Loucy (cell line): ENCODE results near the gene GGA1.
A peak's percentile ranks its signal among the peaks of the same experiment; 100 is the strongest.

Experiments used
- H2AFZ ChIP-seq: fragments of 200-600 bp; sonication (generic); 2 replicates; pipeline ENCODE4 v1.6.0; 2016; ENCODE audit warnings: antibody characterized with exemption, mild to moderate bottlenecking, low read length, moderate library complexity
- H3F3A ChIP-seq: fragments of 200-600 bp; 2 replicates; pipeline ENCODE4 v1.6.0; 2016; ENCODE audit warnings: antibody characterized with exemption, low read depth, mild to moderate bottlenecking
- H3K27me3 ChIP-seq: fragments of 200-600 bp; sonication (generic); 2 replicates; pipeline ENCODE4 v1.6.1; 2014; ENCODE audit warnings: low read length, mild to moderate bottlenecking; ENCODE audit not compliant: insufficient read depth, poor library complexity, severe bottlenecking
- H3K36me3 ChIP-seq: fragments of 200-600 bp; sonication (generic); 2 replicates; pipeline ENCODE4 v1.6.1; 2016; ENCODE audit warnings: low read length; ENCODE audit not compliant: insufficient read depth
- H3K4me1 ChIP-seq: fragments of 200-600 bp; sonication (generic); 2 replicates; pipeline ENCODE4 v1.5.1; 2014; ENCODE audit warnings: low read length, mild to moderate bottlenecking; ENCODE audit not compliant: insufficient read depth, poor library complexity, severe bottlenecking
- H3K4me2 ChIP-seq: fragments of 200-600 bp; sonication (generic); 2 replicates; pipeline ENCODE4 v1.6.0; 2014; ENCODE audit warnings: antibody characterized with exemption, low read length, low read depth, mild to moderate bottlenecking; ENCODE audit not compliant: poor library complexity, severe bottlenecking
- H3K4me3 ChIP-seq: fragments of 200-600 bp; sonication (generic); 2 replicates; pipeline ENCODE4 v1.5.1; 2014; ENCODE audit warnings: low read length, mild to moderate bottlenecking, mixed read lengths; ENCODE audit not compliant: poor library complexity, severe bottlenecking
- H3K79me2 ChIP-seq: fragments of 200-600 bp; sonication (generic); 2 replicates; pipeline ENCODE4 v1.6.1; 2014; ENCODE audit warnings: low read length; ENCODE audit not compliant: insufficient read depth
- H3K9ac ChIP-seq: fragments of 200-600 bp; sonication (generic); 2 replicates; pipeline ENCODE4 v1.6.0; 2014; ENCODE audit warnings: mild to moderate bottlenecking, low read depth, low read length, moderate library complexity; ENCODE audit not compliant: poor library complexity, severe bottlenecking
- H3K9me2 ChIP-seq: fragments of 200-600 bp; sonication (generic); replicated peaks from 2 replicates; pipeline ENCODE4 v1.6.1; 2016; ENCODE audit warnings: low read depth, low read length, mixed read lengths
- H3K9me3 ChIP-seq: fragments of 200-600 bp; sonication (generic); 2 replicates; pipeline ENCODE4 v1.6.1; 2014; ENCODE audit warnings: mild to moderate bottlenecking, antibody characterized with exemption, low read length, low read depth; ENCODE audit not compliant: insufficient read depth
- H4K20me1 ChIP-seq: fragments of 200-600 bp; sonication (generic); 2 replicates; pipeline ENCODE4 v1.6.0; 2014; ENCODE audit warnings: antibody characterized with exemption, low read length, mild to moderate bottlenecking; ENCODE audit not compliant: insufficient read depth, poor library complexity, severe bottlenecking
- EZH2phosphoT487 ChIP-seq: fragments of 200-600 bp; IDR thresholded peaks from 2 replicates; pipeline ENCODE4 v1.6.1; 2018; ENCODE audit warnings: antibody characterized with exemption, mild to moderate bottlenecking, moderate library complexity, borderline replicate concordance
- TF ChIP-seq, protein P1 (sequence below): fragments of 200-600 bp; sonication (generic); conservative IDR thresholded peaks from 2 replicates; pipeline ENCODE4 v1.5.1; 2014; ENCODE audit warnings: mild to moderate bottlenecking, antibody characterized with exemption, low read length

The GGA1 gene

DNA sequence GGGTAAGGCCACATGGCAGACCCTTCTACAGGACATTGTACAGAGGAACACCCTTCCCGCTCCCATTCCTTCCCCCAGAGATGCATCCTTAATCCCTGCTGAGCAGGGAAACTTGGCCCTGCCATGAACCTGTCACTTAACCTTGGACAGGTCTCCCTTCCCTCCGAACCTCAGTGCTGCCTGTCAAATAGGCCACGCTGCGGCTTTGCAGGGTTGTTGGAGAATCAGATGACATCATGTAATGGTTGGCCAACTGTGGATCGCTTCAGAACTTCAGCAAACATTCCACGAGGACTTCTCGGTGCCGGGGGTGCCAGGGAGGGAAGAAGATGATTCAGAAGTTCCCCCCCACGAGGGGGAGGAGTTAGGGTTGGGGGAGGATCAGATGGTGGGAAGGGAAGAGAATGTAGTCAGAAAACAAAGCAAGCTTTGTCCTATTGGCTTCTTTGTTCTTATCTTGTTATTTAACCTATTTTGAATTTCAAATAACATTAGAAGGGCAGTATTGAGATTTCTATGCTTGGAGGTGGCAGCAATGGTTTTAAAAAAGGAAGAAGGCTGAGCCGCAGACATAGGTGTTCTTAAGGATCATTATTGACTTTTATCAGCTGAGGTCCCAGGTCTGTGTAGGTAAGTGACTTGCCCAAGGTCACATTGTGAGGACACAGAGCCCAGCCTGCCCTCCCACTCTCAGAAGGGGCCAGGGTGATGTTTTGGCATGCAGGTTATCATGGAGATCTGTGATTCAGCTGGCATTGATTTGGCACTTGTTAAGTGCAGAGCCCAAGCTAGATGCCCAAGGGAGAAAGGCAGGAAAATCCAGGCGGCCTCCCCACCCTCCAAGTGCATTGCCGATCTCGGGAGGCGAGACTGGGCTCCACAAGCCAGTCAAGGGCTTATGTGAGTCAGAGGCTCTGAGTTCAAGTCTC is 45.2 kb upstream of the GGA1 start:
- Histone ChIP-seq H3K9ac (no peak overlapping the region), H3K79me2 (no peaks in the 10 kb centered on the region), H3K4me2 (no peak overlapping the region), H3K4me1 (peaks cover 15% of the 10 kb centered on the region), H3K4me3 (no peak overlapping the region), H3K36me3 (no peaks in the 10 kb centered on the region), H4K20me1 (peaks cover 3% of the 10 kb centered on the region), H3K9me2 (no peaks in the 10 kb centered on the region), H2AFZ (no peak overlapping the region), H3K9me3 (no peaks in the 10 kb centered on the region), H3F3A (no peaks in the 10 kb centered on the region), H3K27me3 (peaks cover 33% of the 10 kb centered on the region)
- TF ChIP-seq, protein P1, sequence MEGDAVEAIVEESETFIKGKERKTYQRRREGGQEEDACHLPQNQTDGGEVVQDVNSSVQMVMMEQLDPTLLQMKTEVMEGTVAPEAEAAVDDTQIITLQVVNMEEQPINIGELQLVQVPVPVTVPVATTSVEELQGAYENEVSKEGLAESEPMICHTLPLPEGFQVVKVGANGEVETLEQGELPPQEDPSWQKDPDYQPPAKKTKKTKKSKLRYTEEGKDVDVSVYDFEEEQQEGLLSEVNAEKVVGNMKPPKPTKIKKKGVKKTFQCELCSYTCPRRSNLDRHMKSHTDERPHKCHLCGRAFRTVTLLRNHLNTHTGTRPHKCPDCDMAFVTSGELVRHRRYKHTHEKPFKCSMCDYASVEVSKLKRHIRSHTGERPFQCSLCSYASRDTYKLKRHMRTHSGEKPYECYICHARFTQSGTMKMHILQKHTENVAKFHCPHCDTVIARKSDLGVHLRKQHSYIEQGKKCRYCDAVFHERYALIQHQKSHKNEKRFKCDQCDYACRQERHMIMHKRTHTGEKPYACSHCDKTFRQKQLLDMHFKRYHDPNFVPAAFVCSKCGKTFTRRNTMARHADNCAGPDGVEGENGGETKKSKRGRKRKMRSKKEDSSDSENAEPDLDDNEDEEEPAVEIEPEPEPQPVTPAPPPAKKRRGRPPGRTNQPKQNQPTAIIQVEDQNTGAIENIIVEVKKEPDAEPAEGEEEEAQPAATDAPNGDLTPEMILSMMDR = no peak
- TF ChIP-seq EZH2phosphoT487 = no peak

GRCh38 chr22:37564111-37564711 is 44.4 kb upstream of the GGA1 start:
- Histone ChIP-seq H3K36me3 (no peaks in the 10 kb centered on the region), H4K20me1 (peaks cover 3% of the 10 kb centered on the region), H3K9me3 (no peaks in the 10 kb centered on the region), H3K4me3 (no peak overlapping the region), H3K79me2 (no peaks in the 10 kb centered on the region), H3F3A (no peaks in the 10 kb centered on the region), H3K4me2 (no peak overlapping the region), H2AFZ (no peak overlapping the region), H3K9ac (no peak overlapping the region), H3K4me1 (peaks cover 15% of the 10 kb centered on the region), H3K27me3 (peaks cover 41% of the 10 kb centered on the region), H3K9me2 (no peaks in the 10 kb centered on the region)
- TF ChIP-seq, protein P1 = peak; percentile 28
- TF ChIP-seq EZH2phosphoT487 = no peak

GRCh38 chr22:37565830-37566229 is 42.8 kb upstream of the GGA1 start:
- no peak for TF ChIP-seq EZH2phosphoT487
- TF ChIP-seq, protein P1 = no peak
- H3K4me3 ChIP-seq = peak overlapping the region; percentile 36
- peak overlapping the region; percentile 50 for H3K4me2 ChIP-seq
- no peaks in the 10 kb centered on the region for H3K9me2 ChIP-seq
- no peak overlapping the region for H2AFZ ChIP-seq
- H3F3A ChIP-seq = no peaks in the 10 kb centered on the region
- H3K79me2 ChIP-seq = no peaks in the 10 kb centered on the region
- peaks cover 3% of the 10 kb centered on the region for H4K20me1 ChIP-seq
- no peak overlapping the region for H3K9ac ChIP-seq
- H3K36me3 ChIP-seq = no peaks in the 10 kb centered on the region
- no peaks in the 10 kb centered on the region for H3K9me3 ChIP-seq
- H3K4me1 ChIP-seq = peaks cover 15% of the 10 kb centered on the region
- H3K27me3 ChIP-seq = peaks cover 56% of the 10 kb centered on the region
